SU-DHL-6 (cell line): ENCODE measurements around the gene DNAH9.

ENCODE experiments used
- H2AFZ ChIP-seq: fragments of 200-600 bp; sonication (generic); 2 replicates; pipeline ENCODE4 v1.6.1; 2014; ENCODE audit warnings: low read depth, mild to moderate bottlenecking, moderate library complexity, mixed read lengths, antibody characterized with exemption, low read length; ENCODE audit not compliant: severe bottlenecking
- H3F3A ChIP-seq: fragments of 200-600 bp; shearing (Covaris generic); 2 replicates; pipeline ENCODE4 v1.6.0; 2016; ENCODE audit warnings: antibody characterized with exemption, mild to moderate bottlenecking; ENCODE audit not compliant: insufficient read depth
- H3K27ac ChIP-seq: fragments of 200-600 bp; sonication (generic); 2 replicates; pipeline ENCODE4 v1.5.1; 2016; ENCODE audit warnings: low read depth, mild to moderate bottlenecking, low read length, moderate library complexity, mixed read lengths
- H3K27me3 ChIP-seq: fragments of 200-600 bp; sonication (generic), shearing (Covaris generic); 2 replicates; pipeline ENCODE4 v1.6.0; 2014; ENCODE audit warnings: mild to moderate bottlenecking, low read length
- H3K36me3 ChIP-seq: fragments of 200-600 bp; sonication (generic); 2 replicates; pipeline ENCODE4 v1.6.1; 2014; ENCODE audit warnings: mild to moderate bottlenecking, low read length, mixed read lengths
- H3K4me2 ChIP-seq: fragments of 300-600, 200-600 bp; shearing (Covaris generic), sonication (generic); 2 replicates; pipeline ENCODE4 v1.6.0; 2014; ENCODE audit warnings: low read length, low read depth, mild to moderate bottlenecking; ENCODE audit not compliant: poor library complexity, severe bottlenecking
- H3K4me3 ChIP-seq: fragments of 200-600 bp; sonication (generic); 2 replicates; pipeline ENCODE4 v1.5.1; 2014; ENCODE audit warnings: antibody characterized with exemption, low read length, mild to moderate bottlenecking, mixed read lengths; ENCODE audit not compliant: insufficient read depth, poor library complexity, severe bottlenecking
- H3K79me2 ChIP-seq: fragments of 200-600 bp; sonication (generic); 2 replicates; pipeline ENCODE4 v1.6.1; 2014; ENCODE audit warnings: mild to moderate bottlenecking, low read length, moderate library complexity; ENCODE audit not compliant: insufficient read depth
- H3K9ac ChIP-seq: fragments of 200-600 bp; sonication (generic); 2 replicates; pipeline ENCODE4 v1.7.0; 2014; ENCODE audit warnings: mild to moderate bottlenecking, low read length
- H3K9me2 ChIP-seq: fragments of 200-600 bp; sonication (generic); replicated peaks from 2 replicates; pipeline ENCODE4 v1.6.1; 2014; ENCODE audit warnings: low read length; ENCODE audit not compliant: insufficient read depth
- H3K9me3 ChIP-seq: fragments of 200-600 bp; sonication (generic); 2 replicates; pipeline ENCODE4 v1.6.1; 2014; ENCODE audit warnings: low read length, mixed read lengths; ENCODE audit not compliant: insufficient read depth
- H4K20me1 ChIP-seq: fragments of 200-600 bp; sonication (generic); 2 replicates; pipeline ENCODE4 v1.6.1; 2014; ENCODE audit warnings: low read depth, mild to moderate bottlenecking, antibody characterized with exemption, low read length, moderate library complexity, mixed read lengths
- EZH2phosphoT487 ChIP-seq: fragments of 200-600 bp; sonication (generic), shearing (Covaris generic); conservative IDR thresholded peaks from 2 replicates; pipeline ENCODE4 v1.6.1; 2018; ENCODE audit warnings: mild to moderate bottlenecking, antibody characterized with exemption, low read length, moderate library complexity, mixed read lengths
- TF ChIP-seq, protein P1 (sequence below): fragments of 200-600 bp; sonication (generic); IDR thresholded peaks from one replicate; pipeline ENCODE4 v1.5.1; 2017; ENCODE audit warnings: antibody characterized with exemption, mild to moderate bottlenecking, low read length, moderate library complexity; ENCODE audit not compliant: insufficient read depth, poor library complexity, severe bottlenecking

DNAH9 gene

DNA sequence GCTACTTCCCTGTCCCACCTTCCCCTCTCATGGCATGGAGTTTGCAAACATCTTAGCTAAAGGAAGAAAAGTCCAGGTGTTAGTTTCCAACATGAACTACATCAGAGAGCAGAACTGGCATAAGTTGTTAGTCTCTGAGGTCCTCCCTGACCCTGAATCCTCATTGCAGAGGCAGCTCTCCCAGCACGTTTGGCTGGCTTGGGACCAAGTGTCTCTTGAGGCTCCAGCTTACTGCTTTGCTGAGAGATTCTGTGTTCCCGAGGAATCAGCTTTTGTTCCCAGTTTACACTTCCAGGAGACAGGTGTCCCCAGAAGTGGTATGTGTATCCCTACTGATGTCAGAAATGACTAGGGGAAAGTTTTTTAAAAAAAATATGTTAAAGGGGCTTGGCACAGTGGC, 14.7 kb downstream of the DNAH9 start:
- H3K36me3 ChIP-seq = no peaks in the 10 kb centered on the region
- H2AFZ ChIP-seq = no peak overlapping the region
- no peak overlapping the region for H3K4me3 ChIP-seq
- H3K9ac ChIP-seq = no peak overlapping the region
- H3K9me2 ChIP-seq = no peaks in the 10 kb centered on the region
- H3F3A ChIP-seq = no peaks in the 10 kb centered on the region
- H4K20me1 ChIP-seq = no peaks in the 10 kb centered on the region
- H3K27ac ChIP-seq = no peak overlapping the region
- H3K27me3 ChIP-seq = no peaks in the 10 kb centered on the region
- H3K9me3 ChIP-seq = no peaks in the 10 kb centered on the region
- H3K4me2 ChIP-seq = no peak overlapping the region
- H3K79me2 ChIP-seq = no peaks in the 10 kb centered on the region
- TF ChIP-seq, protein P1, sequence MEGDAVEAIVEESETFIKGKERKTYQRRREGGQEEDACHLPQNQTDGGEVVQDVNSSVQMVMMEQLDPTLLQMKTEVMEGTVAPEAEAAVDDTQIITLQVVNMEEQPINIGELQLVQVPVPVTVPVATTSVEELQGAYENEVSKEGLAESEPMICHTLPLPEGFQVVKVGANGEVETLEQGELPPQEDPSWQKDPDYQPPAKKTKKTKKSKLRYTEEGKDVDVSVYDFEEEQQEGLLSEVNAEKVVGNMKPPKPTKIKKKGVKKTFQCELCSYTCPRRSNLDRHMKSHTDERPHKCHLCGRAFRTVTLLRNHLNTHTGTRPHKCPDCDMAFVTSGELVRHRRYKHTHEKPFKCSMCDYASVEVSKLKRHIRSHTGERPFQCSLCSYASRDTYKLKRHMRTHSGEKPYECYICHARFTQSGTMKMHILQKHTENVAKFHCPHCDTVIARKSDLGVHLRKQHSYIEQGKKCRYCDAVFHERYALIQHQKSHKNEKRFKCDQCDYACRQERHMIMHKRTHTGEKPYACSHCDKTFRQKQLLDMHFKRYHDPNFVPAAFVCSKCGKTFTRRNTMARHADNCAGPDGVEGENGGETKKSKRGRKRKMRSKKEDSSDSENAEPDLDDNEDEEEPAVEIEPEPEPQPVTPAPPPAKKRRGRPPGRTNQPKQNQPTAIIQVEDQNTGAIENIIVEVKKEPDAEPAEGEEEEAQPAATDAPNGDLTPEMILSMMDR = no peak
- TF ChIP-seq EZH2phosphoT487 = no peak

DNA sequence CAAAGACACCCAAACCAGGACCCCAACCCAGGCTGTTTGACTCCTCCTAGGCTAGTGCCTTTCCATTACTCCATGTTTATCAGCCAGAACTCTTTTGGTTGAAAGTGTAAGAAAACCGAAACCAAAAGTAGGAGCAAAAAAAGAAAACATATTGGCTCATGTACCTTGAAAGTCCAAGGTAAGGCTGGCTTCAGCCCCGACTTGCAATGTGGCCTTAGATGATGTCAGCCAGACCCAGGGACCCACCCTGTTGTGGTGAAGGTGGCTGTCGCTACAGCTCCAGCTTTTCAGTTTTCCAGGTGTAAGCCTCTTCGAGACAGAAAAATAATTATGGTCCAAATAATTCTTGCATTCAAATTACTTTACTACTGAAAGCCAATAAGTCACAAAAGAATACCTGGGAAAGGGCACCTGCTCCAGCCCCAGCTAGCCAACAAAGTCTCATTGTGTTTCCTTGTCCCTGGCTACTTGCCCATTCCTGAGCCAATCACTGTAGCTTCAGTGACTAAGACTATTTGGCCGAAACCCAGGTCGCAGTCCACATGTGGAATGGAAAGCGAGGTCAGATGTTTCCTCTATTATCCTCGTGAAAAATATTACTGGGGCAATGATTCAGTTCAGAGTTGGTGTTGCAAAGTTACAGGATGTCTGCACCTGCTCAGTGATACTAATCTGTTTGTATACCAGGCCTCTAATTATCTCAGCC, 20.7 kb downstream of the DNAH9 start:
- Histone ChIP-seq H3K9me2 (no peaks in the 10 kb centered on the region), H3K27me3 (no peaks in the 10 kb centered on the region), H3F3A (no peaks in the 10 kb centered on the region), H3K79me2 (no peaks in the 10 kb centered on the region), H3K9ac (no peak overlapping the region), H3K9me3 (no peaks in the 10 kb centered on the region), H4K20me1 (no peaks in the 10 kb centered on the region), H3K36me3 (no peaks in the 10 kb centered on the region), H3K4me3 (no peak overlapping the region), H2AFZ (no peak overlapping the region), H3K27ac (no peak overlapping the region), H3K4me2 (no peak overlapping the region)
- no peak for TF ChIP-seq EZH2phosphoT487
- TF ChIP-seq, protein P1 = no peak

DNA sequence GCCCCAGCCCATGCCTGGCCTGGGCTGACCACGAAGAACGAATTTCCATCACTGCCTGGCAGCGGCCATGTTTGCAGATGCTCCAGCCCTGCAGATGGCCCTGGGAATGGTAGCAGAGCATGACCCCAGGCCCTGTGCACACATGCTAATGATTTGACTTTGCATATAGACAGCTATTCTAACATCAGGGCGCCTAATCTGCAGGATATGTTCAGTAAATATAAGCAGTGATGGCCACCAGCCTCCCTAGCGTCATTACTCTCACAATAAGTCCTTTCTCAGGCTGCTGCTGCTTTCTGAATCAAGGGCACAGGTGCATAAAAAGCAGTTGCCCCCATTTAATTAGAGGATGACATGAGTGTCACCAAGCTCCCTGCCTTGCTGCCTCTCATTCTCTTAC, 24.2 kb downstream of the DNAH9 start:
- H3F3A ChIP-seq = no peaks in the 10 kb centered on the region
- H3K9ac ChIP-seq = no peak overlapping the region
- no peak for TF ChIP-seq EZH2phosphoT487
- TF ChIP-seq, protein P1 = no peak
- H3K27me3 ChIP-seq = no peaks in the 10 kb centered on the region
- H3K79me2 ChIP-seq = no peaks in the 10 kb centered on the region
- H3K4me3 ChIP-seq = no peak overlapping the region
- no peak overlapping the region for H3K4me2 ChIP-seq
- H3K36me3 ChIP-seq = no peaks in the 10 kb centered on the region
- H4K20me1 ChIP-seq = no peaks in the 10 kb centered on the region
- no peaks in the 10 kb centered on the region for H3K9me2 ChIP-seq
- H3K9me3 ChIP-seq = no peaks in the 10 kb centered on the region
- H3K27ac ChIP-seq = no peak overlapping the region
- no peak overlapping the region for H2AFZ ChIP-seq
